ENCODE results near the gene SMIM12.

The SMIM12 gene

GRCh38 chr1:34808051-34808810, 51.3 kb downstream of the SMIM12 start:
- H3K36me3 ChIP-seq (ENCODE audit: control insufficient read depth, insufficient read depth, low read length) = no peaks in the 10 kb centered on the region
- no peak overlapping the region for H3K9ac ChIP-seq (ENCODE audit: low read length)
- no peaks in the 10 kb centered on the region for H3K9me3 ChIP-seq (ENCODE audit: control insufficient read depth, low read length)

DNA sequence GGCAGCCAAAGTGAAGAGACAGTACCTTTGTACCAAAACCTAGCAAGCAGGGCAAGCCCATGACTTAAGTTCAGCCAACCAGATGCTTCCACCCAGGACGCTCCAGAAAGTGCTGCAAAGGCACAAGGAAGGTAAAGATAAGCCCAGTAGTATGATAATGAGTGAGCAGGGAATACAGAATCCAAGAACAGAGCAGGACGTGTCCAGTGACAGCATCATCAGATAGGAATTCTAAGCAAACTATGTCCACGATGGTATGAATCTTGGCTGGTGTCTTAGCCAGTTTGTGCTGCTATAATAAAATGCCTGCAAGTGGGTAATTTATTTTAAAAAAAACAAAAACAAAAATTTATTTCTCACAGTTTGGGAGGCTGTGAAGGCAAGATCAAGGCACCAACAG, 53.2 kb downstream of the SMIM12 start:
- no peaks in the 10 kb centered on the region for H3K36me3 ChIP-seq (ENCODE audit: control insufficient read depth, insufficient read depth, low read length)
- H3K27me3 ChIP-seq (ENCODE audit: control insufficient read depth, insufficient read depth, low read length) = no peaks in the 10 kb centered on the region
- H3K9ac ChIP-seq (ENCODE audit: low read length) = no peak overlapping the region
- no peak overlapping the region for H3K4me3 ChIP-seq (ENCODE audit: low read length)
- H3K9me3 ChIP-seq (ENCODE audit: control insufficient read depth, low read length) = no peaks in the 10 kb centered on the region
- H3K4me1 ChIP-seq (ENCODE audit: control insufficient read depth, insufficient read depth, low read length) = no peaks in the 10 kb centered on the region

More at GRCh38 chr1:34808051-34808810, 51.3 kb downstream of the SMIM12 start:
- H3K4me3 ChIP-seq (ENCODE audit: low read length) = no peak overlapping the region
- H3K4me1 ChIP-seq (ENCODE audit: control insufficient read depth, insufficient read depth, low read length) = no peaks in the 10 kb centered on the region
- no peaks in the 10 kb centered on the region for H3K27me3 ChIP-seq (ENCODE audit: control insufficient read depth, insufficient read depth, low read length)

DNA sequence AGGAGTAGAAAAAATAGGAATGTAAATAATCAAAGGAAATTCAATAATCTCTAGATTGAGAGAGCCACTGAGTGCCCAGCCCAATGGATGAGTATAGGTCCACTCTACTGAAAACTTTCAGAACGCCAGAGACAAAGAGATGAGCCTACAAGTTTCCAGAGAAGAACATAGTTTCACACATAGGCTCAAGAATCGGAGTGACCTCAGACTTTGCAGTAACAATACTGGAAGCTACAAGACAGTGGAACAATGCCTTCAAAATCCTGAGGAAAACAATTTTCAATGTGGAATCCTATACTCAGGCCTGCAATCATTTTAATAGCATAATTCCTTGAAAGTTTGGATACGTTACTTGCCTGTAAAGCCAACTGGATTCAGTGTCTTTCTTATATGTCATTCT, 55.8 kb downstream of the SMIM12 start:
- Histone ChIP-seq H3K27me3 (ENCODE audit: control insufficient read depth, insufficient read depth, low read length) (no peaks in the 10 kb centered on the region), H3K4me1 (ENCODE audit: control insufficient read depth, insufficient read depth, low read length) (no peaks in the 10 kb centered on the region), H3K9ac (ENCODE audit: low read length) (no peak overlapping the region), H3K4me3 (ENCODE audit: low read length) (no peak overlapping the region), H3K9me3 (ENCODE audit: control insufficient read depth, low read length) (no peaks in the 10 kb centered on the region), H3K36me3 (ENCODE audit: control insufficient read depth, insufficient read depth, low read length) (no peaks in the 10 kb centered on the region)
